Stimulated activated CD8-positive, alpha-beta memory T cell treated with anti-CD3 and anti-CD28 coated beads, Interleukin-4, amount 100 ng/mL, for 24 hours (primary cell): Measurements from ENCODE around the gene CORT.
"Not testable (repeated sequence)": the region's sequence is repeated elsewhere in the genome, so short reads cannot be mapped to it uniquely, and the experiment has no call there.

Experiments used
- DNase-seq: peaks from one replicate; pipeline ENCODE4 v3.0.0-alpha.2; 2020; ENCODE audit warnings: low read depth

CORT gene

GRCh38 chr1:10438677-10439163 lies 11.1 kb upstream of the CORT start:
- no peak for DNase-seq

DNA sequence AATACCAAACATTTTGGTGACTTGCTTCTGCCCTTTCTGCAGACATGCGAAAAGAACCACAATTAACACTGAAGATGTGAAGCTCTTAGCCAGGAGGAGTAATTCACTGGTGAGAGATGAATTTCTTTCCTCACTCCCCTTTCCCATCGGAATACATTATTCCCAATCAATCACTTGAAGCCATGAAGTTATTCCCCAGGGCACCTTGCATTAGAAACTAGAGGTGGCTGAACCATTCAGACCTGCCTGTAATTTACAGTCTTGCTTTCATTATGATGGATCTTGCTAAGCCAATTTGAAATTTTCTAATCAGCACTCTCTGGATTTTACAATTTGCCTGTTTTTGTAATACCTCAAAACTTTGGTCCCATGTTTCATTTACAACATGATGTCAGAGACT lies 9.5 kb upstream of the CORT start:
- no peak for DNase-seq

DNA sequence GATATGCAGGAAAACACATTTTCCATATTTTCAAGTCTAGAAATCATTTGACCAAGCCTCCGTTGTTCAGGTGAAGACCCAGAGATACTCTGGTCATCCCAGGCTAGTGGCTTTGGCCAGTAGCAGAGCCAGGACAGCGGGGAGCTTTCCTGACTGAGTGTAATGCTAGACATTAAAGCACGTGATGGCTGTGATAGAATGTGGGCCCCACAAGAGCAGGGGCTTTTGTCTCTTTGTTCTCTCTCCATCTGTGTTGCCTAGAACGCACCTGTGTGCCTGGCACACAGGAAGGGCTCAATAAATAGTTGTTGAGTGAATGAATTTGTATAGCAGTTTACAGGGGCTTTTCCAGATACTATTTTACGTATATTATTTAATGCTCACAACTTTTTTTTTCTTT lies 9.0 kb upstream of the CORT start:
- no peak for DNase-seq

DNA sequence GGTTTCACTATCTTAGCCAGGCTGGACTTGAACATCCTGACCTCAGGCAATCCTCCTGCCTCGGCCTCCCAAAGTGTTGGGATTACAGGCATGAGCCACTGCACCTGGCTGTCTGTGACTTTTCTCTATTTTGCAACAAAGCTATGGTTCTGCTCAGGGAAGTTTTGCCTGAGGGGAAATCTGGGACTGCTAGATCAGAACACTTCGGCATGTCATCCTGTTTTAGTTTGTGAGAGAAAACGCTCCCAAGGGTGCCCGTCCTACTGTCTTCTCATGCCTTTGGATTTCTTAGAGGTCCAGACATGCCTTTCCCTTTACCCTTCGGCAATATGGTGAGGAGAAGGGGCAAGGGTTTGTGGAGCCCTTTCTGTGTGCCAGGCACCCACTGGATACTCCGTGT lies 5.6 kb upstream of the CORT start:
- no peak for DNase-seq

DNA sequence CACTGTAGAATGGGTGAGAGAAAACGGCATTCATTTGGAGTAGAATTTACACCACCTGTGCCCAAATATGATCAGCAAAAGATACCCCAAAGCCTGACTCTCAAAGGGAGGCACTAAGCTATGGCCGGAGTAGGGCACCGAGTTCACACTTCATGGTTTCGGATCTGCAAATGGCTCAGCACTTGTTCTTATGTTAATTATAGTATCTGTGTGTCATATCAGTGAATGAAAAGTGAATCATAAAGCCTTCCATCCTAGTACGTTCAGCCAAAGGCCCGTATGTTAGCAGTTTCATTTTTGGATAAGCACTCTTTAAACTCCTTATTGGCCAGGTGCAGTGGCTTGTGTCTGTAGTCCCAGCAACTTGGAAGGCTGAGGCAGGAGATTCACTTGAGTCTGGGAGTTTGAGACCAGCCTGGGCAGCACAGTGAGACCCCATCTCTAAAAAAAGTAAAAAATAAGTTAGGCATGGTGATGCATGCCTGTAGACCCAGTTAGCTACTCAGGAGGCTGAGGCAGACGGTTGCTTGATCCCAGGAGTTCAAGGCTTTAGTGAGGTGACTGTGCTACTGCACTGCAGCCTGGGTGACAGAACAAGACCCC lies 4.9 kb upstream of the CORT start:
- DNase-seq = no peak

DNA sequence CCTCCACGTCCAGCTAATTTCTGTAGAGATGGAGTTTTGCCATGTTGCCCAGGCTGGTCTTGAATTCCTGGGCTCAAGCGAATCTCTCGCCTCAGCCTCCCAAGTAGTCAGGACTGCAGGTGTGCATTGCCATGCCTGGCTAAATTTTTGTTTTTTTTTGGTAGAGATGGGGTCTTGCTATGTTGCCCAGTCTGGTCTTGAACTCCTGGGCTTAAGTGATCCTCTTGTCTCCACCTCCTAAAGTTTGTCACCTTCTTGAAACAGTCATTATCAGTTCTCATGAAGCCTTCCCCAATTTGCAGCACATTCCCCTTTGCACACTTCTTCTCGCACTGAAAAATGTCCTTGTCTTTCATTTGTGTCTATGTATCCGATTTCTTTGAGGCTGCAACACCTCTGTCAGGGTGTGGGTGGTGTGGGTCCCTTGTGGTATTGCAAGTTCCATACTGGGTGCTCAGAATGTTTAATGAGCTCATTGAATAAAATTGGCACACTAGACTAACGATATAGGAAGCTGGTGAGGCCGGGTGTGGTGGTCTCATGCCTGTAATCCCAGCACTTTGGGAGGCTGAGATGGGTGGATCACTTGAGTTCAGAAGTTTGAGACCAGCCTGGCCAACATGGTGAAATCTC lies 2.9 kb upstream of the CORT start:
- no peak for DNase-seq

GRCh38 chr1:10450156-10450814 lies 454 bp downstream of the CORT start:
- no peak for DNase-seq

- DNase-seq = no peak
Observed at GRCh38 chr1:10450836-10451235, 1.0 kb downstream of the CORT start.

GRCh38 chr1:10451287-10451686 lies 1.5 kb downstream of the CORT start:
- DNase-seq = no peak

DNA sequence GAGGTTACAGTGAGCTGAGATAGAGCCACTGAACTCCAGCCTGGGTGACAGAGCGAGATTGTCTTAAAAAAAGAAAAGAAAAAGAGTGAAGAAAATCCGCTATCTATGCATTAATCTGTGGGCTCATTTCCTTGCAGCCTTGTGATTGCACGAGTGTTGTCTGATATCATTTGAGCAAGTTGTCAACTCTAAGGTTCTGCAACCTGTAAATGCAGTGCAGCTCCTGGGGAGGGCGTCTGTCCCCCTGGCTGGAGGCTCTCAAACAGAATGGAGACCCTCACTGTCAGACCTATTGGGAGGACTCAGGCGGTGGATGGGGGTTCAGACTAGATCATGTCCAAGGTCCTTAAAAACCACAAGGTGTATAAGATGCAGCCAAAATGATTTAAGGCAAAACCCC lies 6.2 kb downstream of the CORT start:
- no peak for DNase-seq

- DNase-seq = no peak
Observed at GRCh38 chr1:10456661-10457060, 6.8 kb downstream of the CORT start.

DNA sequence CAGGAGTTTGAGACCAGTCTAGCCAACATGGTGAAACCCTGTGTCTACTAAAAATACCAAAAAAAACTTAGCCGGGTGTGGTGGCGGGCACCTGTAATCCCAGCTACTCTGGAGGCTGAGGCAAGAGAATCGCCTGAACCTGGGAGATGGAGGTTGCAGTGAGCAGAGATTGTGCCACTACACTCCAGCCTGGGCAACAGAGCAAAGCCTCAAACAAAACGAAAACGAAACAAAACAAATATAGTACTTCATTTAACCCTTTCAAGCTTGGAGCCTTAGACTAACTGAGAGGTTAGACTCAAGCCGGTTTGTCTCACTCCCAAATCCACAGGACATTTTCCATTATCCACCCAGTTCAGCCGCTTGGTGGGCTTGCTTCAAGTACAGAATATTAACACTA lies 7.6 kb downstream of the CORT start:
- DNase-seq = not testable (repeated sequence)

DNA sequence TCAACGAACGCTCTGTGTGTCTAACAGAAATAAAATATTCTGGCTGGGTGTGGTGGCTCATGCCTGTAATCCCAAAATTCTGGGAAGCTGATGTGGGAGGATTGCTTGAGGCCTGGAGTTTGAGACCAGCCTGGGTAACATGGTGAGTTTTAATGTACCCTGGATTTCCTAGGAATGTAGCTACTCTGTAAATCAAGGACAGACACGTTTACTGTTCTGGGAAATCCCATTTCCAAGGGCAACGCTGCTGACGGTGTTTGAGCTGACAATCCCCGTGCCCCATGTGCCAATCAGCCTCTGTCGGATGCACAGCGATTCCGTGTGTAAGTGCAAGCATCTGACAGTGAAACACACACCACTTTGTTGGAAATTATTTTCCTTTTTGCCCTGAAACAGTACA lies 8.0 kb downstream of the CORT start:
- no peak for DNase-seq

GRCh38 chr1:10459184-10459583 lies 9.4 kb downstream of the CORT start:
- DNase-seq = no peak

DNA sequence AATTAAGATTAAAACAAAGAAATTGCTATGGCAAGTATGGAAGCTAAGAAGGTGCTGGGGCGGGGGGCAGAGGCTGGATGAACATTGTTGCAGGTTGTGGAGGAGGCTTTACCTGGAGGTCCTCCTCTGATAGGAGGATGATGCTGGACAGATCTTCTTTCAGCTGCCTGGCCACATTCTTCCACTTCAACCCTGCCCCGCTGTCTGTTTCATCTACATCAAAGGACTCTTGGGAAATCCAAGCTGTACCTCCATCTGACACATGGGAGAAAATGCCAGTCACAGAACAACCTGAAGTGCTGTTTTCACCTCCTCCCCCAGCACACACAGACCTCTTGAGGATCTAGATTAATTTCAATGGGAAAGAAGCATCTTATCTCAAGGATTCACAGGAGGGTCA lies 17.2 kb downstream of the CORT start:
- no peak for DNase-seq

GRCh38 chr1:10470043-10470442 lies 20.2 kb downstream of the CORT start:
- DNase-seq = no peak

GRCh38 chr1:10471411-10472219 lies 21.8 kb downstream of the CORT start:
- DNase-seq = no peak

DNA sequence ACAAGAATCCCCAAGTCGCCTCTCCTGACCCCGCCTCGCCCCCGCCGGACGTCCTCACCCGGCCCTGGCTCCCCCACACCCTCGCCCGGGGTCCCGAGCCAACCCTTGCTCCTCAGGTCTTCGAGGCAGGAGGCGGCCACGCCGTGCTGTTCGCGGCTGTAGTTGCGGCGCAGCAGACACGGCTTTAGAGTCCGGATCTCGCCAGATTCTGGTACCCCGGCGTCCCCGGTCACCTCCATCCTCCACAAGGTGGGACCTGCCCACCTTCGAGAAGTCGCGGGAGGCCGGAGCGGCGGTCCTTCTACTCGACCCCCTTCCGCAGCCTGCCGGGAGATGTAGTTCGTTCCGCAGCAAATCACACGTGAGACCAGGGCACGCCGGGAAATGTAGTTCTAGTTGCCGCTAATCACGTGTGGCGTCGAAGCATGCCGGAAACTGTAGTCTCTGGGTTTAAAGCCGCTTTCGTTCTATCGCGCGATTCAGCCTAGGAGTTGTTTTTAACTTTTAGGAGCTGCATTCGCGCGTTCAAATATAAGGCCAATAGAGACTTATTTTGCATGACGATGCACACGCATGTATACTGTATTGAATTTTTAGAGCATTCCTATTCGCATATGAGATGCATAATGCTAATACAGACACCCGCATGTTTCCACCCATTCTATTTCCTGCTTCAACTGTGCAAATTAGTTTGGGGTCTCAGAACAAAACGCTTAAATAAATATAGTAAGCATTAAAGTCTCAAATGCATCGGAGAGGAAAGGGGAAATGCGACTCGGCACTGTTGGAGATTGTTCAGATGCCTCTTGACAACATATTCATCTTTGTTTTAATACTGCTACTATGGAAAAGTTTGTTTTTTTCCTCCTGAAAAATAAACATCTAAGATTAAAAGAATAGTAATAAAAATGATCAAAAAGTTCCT lies 22.7 kb downstream of the CORT start, which contains the start of gene DFFA:
Gene DFFA (minus strand): TSS at position 310 of the 925 bp plus-strand sequence. CDS start 71 bp downstream, at position 239.
- peak; percentile 87 for DNase-seq

GRCh38 chr1:10473145-10473765 lies 23.4 kb downstream of the CORT start:
- no peak for DNase-seq

- DNase-seq = not testable (repeated sequence)
Observed at GRCh38 chr1:10474309-10474612, 24.4 kb downstream of the CORT start.
